ENCODE measurements around the gene SUPV3L1.

SUPV3L1 gene

GRCh38 chr10:69240455-69240854 lies 60.4 kb downstream of the SUPV3L1 start:
- WGBS, 2 experiments = 94% methylated on average over 11 of the region's 11 CpGs
- H3K36me3 ChIP-seq (ENCODE audit: control insufficient read depth, insufficient read depth, low read length) = no peaks in the 10 kb centered on the region
- H3K4me3 ChIP-seq (ENCODE audit: insufficient read depth, low read depth, low read length) = no peak overlapping the region
- no peaks in the 10 kb centered on the region for H3K27me3 ChIP-seq (ENCODE audit: control insufficient read depth, insufficient read depth, low read length, poor library complexity, severe bottlenecking)
- H3K4me1 ChIP-seq (ENCODE audit: control insufficient read depth, insufficient read depth, low read length) = no peaks in the 10 kb centered on the region
- no peak overlapping the region for H3K27ac ChIP-seq (ENCODE audit: insufficient read depth, low read depth, low read length, poor library complexity, severe bottlenecking)
- H3K9me3 ChIP-seq (ENCODE audit: control insufficient read depth, low read length) = no peaks in the 10 kb centered on the region

GRCh38 chr10:69241575-69241974 lies 61.5 kb downstream of the SUPV3L1 start:
- Histone ChIP-seq H3K9me3 (ENCODE audit: control insufficient read depth, low read length) (no peaks in the 10 kb centered on the region), H3K36me3 (ENCODE audit: control insufficient read depth, insufficient read depth, low read length) (no peaks in the 10 kb centered on the region), H3K4me1 (ENCODE audit: control insufficient read depth, insufficient read depth, low read length) (no peaks in the 10 kb centered on the region), H3K4me3 (ENCODE audit: insufficient read depth, low read depth, low read length) (no peak overlapping the region), H3K27me3 (ENCODE audit: control insufficient read depth, insufficient read depth, low read length, poor library complexity, severe bottlenecking) (no peaks in the 10 kb centered on the region), H3K27ac (ENCODE audit: insufficient read depth, low read depth, low read length, poor library complexity, severe bottlenecking) (no peak overlapping the region)
- WGBS, 2 experiments = 90 to 92% methylated on average over 7 of the region's 7 CpGs

GRCh38 chr10:69242040-69242851 lies 62.2 kb downstream of the SUPV3L1 start:
- Histone ChIP-seq H3K4me1 (ENCODE audit: control insufficient read depth, insufficient read depth, low read length) (no peaks in the 10 kb centered on the region), H3K27ac (ENCODE audit: insufficient read depth, low read depth, low read length, poor library complexity, severe bottlenecking) (no peak overlapping the region), H3K36me3 (ENCODE audit: control insufficient read depth, insufficient read depth, low read length) (no peaks in the 10 kb centered on the region), H3K9me3 (ENCODE audit: control insufficient read depth, low read length) (no peaks in the 10 kb centered on the region), H3K27me3 (ENCODE audit: control insufficient read depth, insufficient read depth, low read length, poor library complexity, severe bottlenecking) (no peaks in the 10 kb centered on the region), H3K4me3 (ENCODE audit: insufficient read depth, low read depth, low read length) (no peak overlapping the region)
- 92 to 94% methylated on average over 11 of the region's 11 CpGs for WGBS, 2 experiments

GRCh38 chr10:69242852-69243212 lies 62.8 kb downstream of the SUPV3L1 start:
- H3K27me3 ChIP-seq (ENCODE audit: control insufficient read depth, insufficient read depth, low read length, poor library complexity, severe bottlenecking) = no peaks in the 10 kb centered on the region
- 75 to 78% methylated on average over 5 of the region's 5 CpGs for WGBS, 2 experiments
- H3K4me3 ChIP-seq (ENCODE audit: insufficient read depth, low read depth, low read length) = no peak overlapping the region
- H3K27ac ChIP-seq (ENCODE audit: insufficient read depth, low read depth, low read length, poor library complexity, severe bottlenecking) = no peak overlapping the region
- no peaks in the 10 kb centered on the region for H3K4me1 ChIP-seq (ENCODE audit: control insufficient read depth, insufficient read depth, low read length)
- H3K9me3 ChIP-seq (ENCODE audit: control insufficient read depth, low read length) = no peaks in the 10 kb centered on the region
- H3K36me3 ChIP-seq (ENCODE audit: control insufficient read depth, insufficient read depth, low read length) = no peaks in the 10 kb centered on the region

GRCh38 chr10:69243817-69244216 lies 63.8 kb downstream of the SUPV3L1 start:
- WGBS, 2 experiments = 94 to 95% methylated on average over 10 of the region's 10 CpGs
- Histone ChIP-seq H3K4me3 (ENCODE audit: insufficient read depth, low read depth, low read length) (no peak overlapping the region), H3K4me1 (ENCODE audit: control insufficient read depth, insufficient read depth, low read length) (no peaks in the 10 kb centered on the region), H3K9me3 (ENCODE audit: control insufficient read depth, low read length) (no peaks in the 10 kb centered on the region), H3K27ac (ENCODE audit: insufficient read depth, low read depth, low read length, poor library complexity, severe bottlenecking) (no peak overlapping the region), H3K36me3 (ENCODE audit: control insufficient read depth, insufficient read depth, low read length) (no peaks in the 10 kb centered on the region), H3K27me3 (ENCODE audit: control insufficient read depth, insufficient read depth, low read length, poor library complexity, severe bottlenecking) (no peaks in the 10 kb centered on the region)

GRCh38 chr10:69246036-69246435 lies 66.0 kb downstream of the SUPV3L1 start:
- Histone ChIP-seq H3K4me3 (ENCODE audit: insufficient read depth, low read depth, low read length) (no peak overlapping the region), H3K9me3 (ENCODE audit: control insufficient read depth, low read length) (no peaks in the 10 kb centered on the region), H3K4me1 (ENCODE audit: control insufficient read depth, insufficient read depth, low read length) (no peaks in the 10 kb centered on the region), H3K36me3 (ENCODE audit: control insufficient read depth, insufficient read depth, low read length) (no peaks in the 10 kb centered on the region), H3K27me3 (ENCODE audit: control insufficient read depth, insufficient read depth, low read length, poor library complexity, severe bottlenecking) (no peaks in the 10 kb centered on the region), H3K27ac (ENCODE audit: insufficient read depth, low read depth, low read length, poor library complexity, severe bottlenecking) (no peak overlapping the region)
- 92 to 98% methylated on average over 5 of the region's 5 CpGs for WGBS, 2 experiments

GRCh38 chr10:69246581-69247312 lies 66.7 kb downstream of the SUPV3L1 start:
- no peaks in the 10 kb centered on the region for H3K9me3 ChIP-seq (ENCODE audit: control insufficient read depth, low read length)
- H3K27ac ChIP-seq (ENCODE audit: insufficient read depth, low read depth, low read length, poor library complexity, severe bottlenecking) = no peak overlapping the region
- WGBS, 2 experiments = 85 to 86% methylated on average over 14 of the region's 14 CpGs
- no peaks in the 10 kb centered on the region for H3K27me3 ChIP-seq (ENCODE audit: control insufficient read depth, insufficient read depth, low read length, poor library complexity, severe bottlenecking)
- no peak overlapping the region for H3K4me3 ChIP-seq (ENCODE audit: insufficient read depth, low read depth, low read length)
- H3K36me3 ChIP-seq (ENCODE audit: control insufficient read depth, insufficient read depth, low read length) = no peaks in the 10 kb centered on the region
- no peaks in the 10 kb centered on the region for H3K4me1 ChIP-seq (ENCODE audit: control insufficient read depth, insufficient read depth, low read length)

GRCh38 chr10:69247313-69247710 lies 67.3 kb downstream of the SUPV3L1 start:
- no peaks in the 10 kb centered on the region for H3K4me1 ChIP-seq (ENCODE audit: control insufficient read depth, insufficient read depth, low read length)
- H3K27ac ChIP-seq (ENCODE audit: insufficient read depth, low read depth, low read length, poor library complexity, severe bottlenecking) = no peak overlapping the region
- H3K36me3 ChIP-seq (ENCODE audit: control insufficient read depth, insufficient read depth, low read length) = no peaks in the 10 kb centered on the region
- H3K27me3 ChIP-seq (ENCODE audit: control insufficient read depth, insufficient read depth, low read length, poor library complexity, severe bottlenecking) = no peaks in the 10 kb centered on the region
- WGBS, 2 experiments = 93 to 98% methylated on average over 13 of the region's 13 CpGs
- H3K4me3 ChIP-seq (ENCODE audit: insufficient read depth, low read depth, low read length) = no peak overlapping the region
- no peaks in the 10 kb centered on the region for H3K9me3 ChIP-seq (ENCODE audit: control insufficient read depth, low read length)

GRCh38 chr10:69248117-69248730 lies 68.2 kb downstream of the SUPV3L1 start:
- 90 to 92% methylated on average over 24 of the region's 24 CpGs for WGBS, 2 experiments
- Histone ChIP-seq H3K4me1 (ENCODE audit: control insufficient read depth, insufficient read depth, low read length) (no peaks in the 10 kb centered on the region), H3K4me3 (ENCODE audit: insufficient read depth, low read depth, low read length) (no peak overlapping the region), H3K27ac (ENCODE audit: insufficient read depth, low read depth, low read length, poor library complexity, severe bottlenecking) (no peak overlapping the region), H3K36me3 (ENCODE audit: control insufficient read depth, insufficient read depth, low read length) (no peaks in the 10 kb centered on the region), H3K9me3 (ENCODE audit: control insufficient read depth, low read length) (no peaks in the 10 kb centered on the region), H3K27me3 (ENCODE audit: control insufficient read depth, insufficient read depth, low read length, poor library complexity, severe bottlenecking) (no peaks in the 10 kb centered on the region)

GRCh38 chr10:69250041-69250440 lies 70.0 kb downstream of the SUPV3L1 start:
- no peaks in the 10 kb centered on the region for H3K36me3 ChIP-seq (ENCODE audit: control insufficient read depth, insufficient read depth, low read length)
- H3K27ac ChIP-seq (ENCODE audit: insufficient read depth, low read depth, low read length, poor library complexity, severe bottlenecking) = no peak overlapping the region
- no peaks in the 10 kb centered on the region for H3K4me1 ChIP-seq (ENCODE audit: control insufficient read depth, insufficient read depth, low read length)
- no peaks in the 10 kb centered on the region for H3K9me3 ChIP-seq (ENCODE audit: control insufficient read depth, low read length)
- no peak overlapping the region for H3K4me3 ChIP-seq (ENCODE audit: insufficient read depth, low read depth, low read length)
- 94 to 96% methylated on average over 14 of the region's 14 CpGs for WGBS, 2 experiments
- H3K27me3 ChIP-seq (ENCODE audit: control insufficient read depth, insufficient read depth, low read length, poor library complexity, severe bottlenecking) = no peaks in the 10 kb centered on the region

All from ectodermal cell (in vitro differentiated cells).